ENCODE measurements around the gene PPTC7. TPM values are rescaled to one million over a fixed set of nuclear protein-coding genes. Genes with fewer than 3 reads are reported as not detected.

PPTC7 gene
- total and polyA plus RNA-seq, 10 of the 15 experiments (the other 5 are each of a cell fraction or from before 2014, with no cell fraction given) = 4.0 to 69.6 (median 12.3) TPM

- TF ChIP-seq BACH1 (IDR thresholded peaks at IDR 0.05; ENCODE audit: borderline replicate concordance) (peak; percentile 59; the same call in 1 of the 2 replicates), RAD21 (IDR thresholded peaks at IDR 0.05; ENCODE audit: insufficient read depth, low read depth, low read length) (no peak), WRNIP1 (IDR thresholded peaks at IDR 0.05; ENCODE audit: borderline replicate concordance, low read depth, low read length) (no peak), MTA2 (IDR thresholded peaks at IDR 0.05; ENCODE audit: low read depth) (peak; percentile 27), DPF2 (IDR thresholded peaks at IDR 0.05) (peak; percentile 27; the same call in 1 of the 2 replicates), SREBF2 (IDR thresholded peaks at IDR 0.05; ENCODE audit: low read length) (no peak), CBX5 (IDR thresholded peaks at IDR 0.05; ENCODE audit: low read depth) (no peak), MAX (IDR thresholded peaks at IDR 0.05; ENCODE audit: low read depth, low read length) (0 out of 2 replicates have a peak, but pooled peaks have one; percentile 43), ZNF592 (IDR thresholded peaks at IDR 0.05) (no peak), ZBTB33 (IDR thresholded peaks at IDR 0.05) (no peak), KAT2A (conservative IDR thresholded peaks at IDR 0.05; ENCODE audit: control insufficient read depth, low read depth, low read length) (no peak), ASH2L (IDR thresholded peaks at IDR 0.05; ENCODE audit: borderline replicate concordance, low read depth) (no peak), RELB (IDR thresholded peaks at IDR 0.05; ENCODE audit: low read depth) (peak; percentile 67), FOXM1 (IDR thresholded peaks at IDR 0.05; ENCODE audit: low read depth, low read length) (no peak), TCF12 (IDR thresholded peaks at IDR 0.05; ENCODE audit: low read depth, low read length) (0 out of 2 replicates have a peak, but pooled peaks have one; percentile 46), ZSCAN29 (IDR thresholded peaks at IDR 0.05) (no peak), STAT1 (conservative IDR thresholded peaks at IDR 0.05) (no peak), MXI1 (IDR thresholded peaks at IDR 0.05; ENCODE audit: low read depth, low read length) (peak; percentile 87), YY1 (IDR thresholded peaks at IDR 0.05; ENCODE audit: low read depth, low read length) (no peak), IRF4 (IDR thresholded peaks at IDR 0.05; ENCODE audit: low read depth, low read length) (0 out of 2 replicates have a peak, but pooled peaks have one; percentile 21), ESRRA (IDR thresholded peaks at IDR 0.05; ENCODE audit: low read length) (no peak), SMAD1 (IDR thresholded peaks at IDR 0.05; ENCODE audit: low read depth, partially characterized antibody) (peak; percentile 67)
Observed at GRCh38 chr12:110543252-110543959, 39.7 kb downstream of the PPTC7 start (continued).

Data from GM12878 (cell line).